H9 (cell line): ENCODE results near the gene MCL1. TPM values are rescaled to one million over a fixed set of nuclear protein-coding genes. Genes with fewer than 3 reads are reported as not detected.
"Not testable (repeated sequence)": the region's sequence is repeated elsewhere in the genome, so short reads cannot be mapped to it uniquely, and the experiment has no call there.

Source experiments
- DNase-seq: peaks from one replicate; pipeline ENCODE4 v3.0.0-alpha.2; 2017
- H2AFZ ChIP-seq: one replicate; pipeline ENCODE4 v1.6.1; 2013; ENCODE audit warnings: mild to moderate bottlenecking, low read length, control low read depth, moderate library complexity
- H2AK5ac ChIP-seq: 2 replicates; pipeline ENCODE4 v1.6.1; 2013; ENCODE audit warnings: low read length, control low read depth, mixed read lengths; ENCODE audit not compliant: insufficient read length
- H2BK120ac ChIP-seq: one replicate; pipeline ENCODE4 v1.6.1; 2013; ENCODE audit warnings: low read depth, mild to moderate bottlenecking, low read length, control low read depth, inconsistent platforms; ENCODE audit not compliant: poor library complexity, severe bottlenecking
- H2BK12ac ChIP-seq: 2 replicates; pipeline ENCODE4 v1.6.1; 2013; ENCODE audit warnings: low read length, control low read depth, mixed read lengths, low read depth; ENCODE audit not compliant: insufficient read length
- H2BK15ac ChIP-seq: 2 replicates; pipeline ENCODE4 v1.6.1; 2013; ENCODE audit warnings: low read depth, low read length, control low read depth
- H2BK20ac ChIP-seq: one replicate; pipeline ENCODE4 v1.6.1; 2013; ENCODE audit warnings: low read depth, mild to moderate bottlenecking, low read length, control low read depth, inconsistent platforms; ENCODE audit not compliant: poor library complexity, severe bottlenecking
- H2BK5ac ChIP-seq: 2 replicates; pipeline ENCODE4 v1.6.1; 2013; ENCODE audit warnings: low read length, control low read depth, mixed read lengths; ENCODE audit not compliant: insufficient read length
- H3K14ac ChIP-seq: 2 replicates; pipeline ENCODE4 v1.6.1; 2013; ENCODE audit warnings: low read length, control low read depth; ENCODE audit not compliant: insufficient read depth
- H3K18ac ChIP-seq: 2 replicates; pipeline ENCODE4 v1.6.1; 2013; ENCODE audit warnings: low read depth, mild to moderate bottlenecking, mixed read lengths, low read length, control low read depth; ENCODE audit not compliant: insufficient read length
- H3K23ac ChIP-seq: 2 replicates; pipeline ENCODE4 v1.6.1; 2013; ENCODE audit warnings: low read length, control low read depth, mixed read lengths, low read depth; ENCODE audit not compliant: insufficient read length
- H3K23me2 ChIP-seq: 2 replicates; pipeline ENCODE4 v1.6.1; 2013; ENCODE audit warnings: low read depth, mild to moderate bottlenecking, mixed read lengths, low read length, control low read depth; ENCODE audit not compliant: insufficient read length, poor library complexity, severe bottlenecking
- H3K27ac ChIP-seq: 2 replicates; pipeline ENCODE4 v1.5.1; 2013; ENCODE audit warnings: low read length, control low read depth, mixed read lengths, low read depth; ENCODE audit not compliant: insufficient read length
- H3K27me3 ChIP-seq: 2 replicates; pipeline ENCODE4 v1.6.1; 2013; ENCODE audit warnings: low read length, control low read depth, inconsistent platforms; ENCODE audit not compliant: insufficient read depth
- H3K4ac ChIP-seq: 2 replicates; pipeline ENCODE4 v1.6.1; 2013; ENCODE audit warnings: low read depth, mild to moderate bottlenecking, control low read depth, inconsistent platforms, low read length, moderate library complexity
- H3K4me1 ChIP-seq: 2 replicates; pipeline ENCODE4 v1.6.1; 2013; ENCODE audit warnings: low read length, control low read depth, inconsistent platforms; ENCODE audit not compliant: insufficient read depth
- H3K4me2 ChIP-seq: 2 replicates; pipeline ENCODE4 v1.6.1; 2013; ENCODE audit warnings: low read length, control low read depth, mixed read lengths; ENCODE audit not compliant: insufficient read length, insufficient read depth
- H3K56ac ChIP-seq: 2 replicates; pipeline ENCODE4 v1.6.1; 2013; ENCODE audit warnings: low read depth, mild to moderate bottlenecking, mixed read lengths, low read length, control low read depth; ENCODE audit not compliant: insufficient read length
- H3K79me1 ChIP-seq: 2 replicates; pipeline ENCODE4 v1.6.1; 2013; ENCODE audit warnings: low read depth, mild to moderate bottlenecking, moderate library complexity, low read length, control low read depth, inconsistent platforms; ENCODE audit not compliant: insufficient read depth, poor library complexity, severe bottlenecking
- H3K79me2 ChIP-seq: 2 replicates; pipeline ENCODE4 v1.6.1; 2013; ENCODE audit warnings: low read length, control low read depth, inconsistent platforms; ENCODE audit not compliant: insufficient read depth
- H3K9ac ChIP-seq: 2 replicates; pipeline ENCODE4 v1.6.1; 2013; ENCODE audit warnings: low read length, control low read depth, mixed read lengths; ENCODE audit not compliant: insufficient read length; ENCODE audit errors: extremely low read depth
- H3K9me3 ChIP-seq: one replicate; pipeline ENCODE4 v1.6.1; 2013; ENCODE audit warnings: low read depth, low read length, inconsistent platforms; ENCODE audit not compliant: control insufficient read depth
- H3T11ph ChIP-seq: one replicate; pipeline ENCODE4 v1.6.1; 2013; ENCODE audit warnings: mild to moderate bottlenecking, low read length, control low read depth, inconsistent platforms
- H4K20me1 ChIP-seq: one replicate; pipeline ENCODE4 v1.6.1; 2013; ENCODE audit not compliant: control insufficient read depth, insufficient read length, insufficient read depth
- H4K5ac ChIP-seq: 2 replicates; pipeline ENCODE4 v1.6.1; 2013; ENCODE audit warnings: low read depth, mild to moderate bottlenecking, mixed read lengths, low read length, control low read depth; ENCODE audit not compliant: insufficient read length
- H4K8ac ChIP-seq: replicated peaks from 2 replicates; pipeline ENCODE4 v1.6.1; 2013; ENCODE audit warnings: low read length, control low read depth, mixed read lengths, low read depth; ENCODE audit not compliant: insufficient read length
- H4K91ac ChIP-seq: 2 replicates; pipeline ENCODE4 v1.6.1; 2013; ENCODE audit warnings: low read depth, mild to moderate bottlenecking, moderate library complexity, mixed read lengths, low read length, control low read depth; ENCODE audit not compliant: insufficient read length
- H3K27ac Mint-ChIP-seq, 3 experiments: 2 replicates in 2 of 3; 3 replicates in 1 of 3; pipeline ENCODE4 v1.8.0; 2020 to 2021; ENCODE audit warnings: mixed read lengths in 3 of 3, mild to moderate bottlenecking in 1 of 3, moderate library complexity in 1 of 3
- H3K27me3 Mint-ChIP-seq: 2 replicates; pipeline ENCODE4 v1.8.0; 2021; ENCODE audit warnings: low read depth, mild to moderate bottlenecking, moderate library complexity, mixed read lengths
- H3K36me3 Mint-ChIP-seq, 3 experiments: 2 replicates in 2 of 3; 3 replicates in 1 of 3; pipeline ENCODE4 v1.8.0; 2020 to 2021; ENCODE audit warnings: low read depth in 3 of 3, mixed read lengths in 3 of 3; ENCODE audit not compliant: insufficient read depth in 1 of 3
- H3K4me1 Mint-ChIP-seq, 2 experiments: 2 replicates each; pipeline ENCODE4 v1.8.0; 2020; ENCODE audit warnings: mixed read lengths in 2 of 2
- H3K4me3 Mint-ChIP-seq, 2 experiments: 2 replicates in 1 of 2; 3 replicates in 1 of 2; pipeline ENCODE4 v1.8.0; 2020 to 2021; ENCODE audit warnings: mild to moderate bottlenecking in 2 of 2, mixed read lengths in 2 of 2, moderate library complexity in 1 of 2
- H3K9me3 Mint-ChIP-seq, 2 experiments: 2 replicates in 1 of 2; 3 replicates in 1 of 2; pipeline ENCODE4 v1.8.0; 2020; ENCODE audit warnings: mild to moderate bottlenecking in 2 of 2, mixed read lengths in 2 of 2, moderate library complexity in 1 of 2
- WGBS: extraction: QIAGEN DNeasy Blood & Tissue Kit; methylation state at CpG from one replicate; pipeline ENCODE4 v1.1.7; 2013; ENCODE audit warnings: missing lambda C conversion rate, low lambda C conversion rate, mixed read lengths; ENCODE audit not compliant: insufficient read length; ENCODE audit errors: extremely low coverage; 5-methylcytosine and 5-hydroxymethylcytosine counted together
- total RNA-seq: library from RNA; stranded (reverse); gene quantifications from 2 replicates; pipeline ENCODE4 v1.2.1, GENCODE V29; 2021
- TF ChIP-seq, protein P1 (sequence below): fragments of 200-600 bp; sonication (generic); conservative IDR thresholded peaks from 3 replicates; pipeline ENCODE4 v1.8.0; 2021; ENCODE audit warnings: antibody characterized with exemption, mild to moderate bottlenecking

Gene MCL1
- total RNA-seq, 1 experiment from 2014 or later: 247 TPM

DNA sequence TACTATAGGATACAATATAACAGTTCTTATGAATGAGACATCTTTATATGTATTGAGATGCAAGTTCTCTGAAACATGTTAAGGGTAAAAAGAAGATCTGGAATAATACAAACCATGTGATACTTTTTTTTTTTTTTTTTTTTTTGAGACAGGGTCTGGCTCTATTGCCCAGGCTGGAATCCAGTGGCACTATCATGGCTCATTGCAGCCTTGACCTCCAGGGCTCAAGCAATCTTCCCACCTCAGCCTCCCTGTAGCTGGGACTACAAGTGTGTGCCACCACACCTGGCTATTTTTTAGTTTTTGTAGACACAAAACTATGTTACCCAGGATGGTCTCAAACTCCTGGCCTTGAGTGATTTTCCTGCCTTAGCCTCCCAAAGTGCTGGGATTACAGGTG, 22.1 kb upstream of the MCL1 start:
- TF ChIP-seq, protein P1, sequence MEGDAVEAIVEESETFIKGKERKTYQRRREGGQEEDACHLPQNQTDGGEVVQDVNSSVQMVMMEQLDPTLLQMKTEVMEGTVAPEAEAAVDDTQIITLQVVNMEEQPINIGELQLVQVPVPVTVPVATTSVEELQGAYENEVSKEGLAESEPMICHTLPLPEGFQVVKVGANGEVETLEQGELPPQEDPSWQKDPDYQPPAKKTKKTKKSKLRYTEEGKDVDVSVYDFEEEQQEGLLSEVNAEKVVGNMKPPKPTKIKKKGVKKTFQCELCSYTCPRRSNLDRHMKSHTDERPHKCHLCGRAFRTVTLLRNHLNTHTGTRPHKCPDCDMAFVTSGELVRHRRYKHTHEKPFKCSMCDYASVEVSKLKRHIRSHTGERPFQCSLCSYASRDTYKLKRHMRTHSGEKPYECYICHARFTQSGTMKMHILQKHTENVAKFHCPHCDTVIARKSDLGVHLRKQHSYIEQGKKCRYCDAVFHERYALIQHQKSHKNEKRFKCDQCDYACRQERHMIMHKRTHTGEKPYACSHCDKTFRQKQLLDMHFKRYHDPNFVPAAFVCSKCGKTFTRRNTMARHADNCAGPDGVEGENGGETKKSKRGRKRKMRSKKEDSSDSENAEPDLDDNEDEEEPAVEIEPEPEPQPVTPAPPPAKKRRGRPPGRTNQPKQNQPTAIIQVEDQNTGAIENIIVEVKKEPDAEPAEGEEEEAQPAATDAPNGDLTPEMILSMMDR: no peak
- Histone ChIP-seq H3K56ac (no peak overlapping the region), H2BK12ac (no peak overlapping the region), H3K79me2 (no peaks in the 10 kb centered on the region), H3T11ph (no peak overlapping the region), H4K20me1 (no peaks in the 10 kb centered on the region), H2AK5ac (no peak overlapping the region), H3K27ac (no peak overlapping the region), H3K9ac (no peak overlapping the region), H2BK20ac (no peak overlapping the region), H2BK15ac (no peak overlapping the region), H4K5ac (no peak overlapping the region), H4K91ac (no peak overlapping the region), H3K27me3 (no peaks in the 10 kb centered on the region), H3K4me2 (no peak overlapping the region), H2AFZ (no peak overlapping the region), H2BK120ac (no peak overlapping the region), H3K18ac (no peak overlapping the region), H3K4ac (no peak overlapping the region), H3K79me1 (no peaks in the 10 kb centered on the region), H2BK5ac (no peak overlapping the region), H3K23me2 (no peaks in the 10 kb centered on the region), H4K8ac (no peak overlapping the region), H3K14ac (no peak overlapping the region), H3K4me1 (peaks cover 5% of the 10 kb centered on the region; the same call in 1 of the 2 replicates), H3K9me3 (no peaks in the 10 kb centered on the region), H3K23ac (no peak overlapping the region)
- H3K4me1 Mint-ChIP-seq: peaks cover 16 to 25% of the 10 kb centered on the region in 2 experiments
- no peak for DNase-seq
- no peaks in the 10 kb centered on the region for H3K27me3 Mint-ChIP-seq
- H3K9me3 Mint-ChIP-seq: no peaks in the 10 kb centered on the region
- H3K36me3 Mint-ChIP-seq: peaks cover 5 to 16% (median 11%) of the 10 kb centered on the region in 3 experiments; a peak in 6 of 7 replicates
- no peak overlapping the region for H3K27ac Mint-ChIP-seq
- no peak overlapping the region for H3K4me3 Mint-ChIP-seq

DNA sequence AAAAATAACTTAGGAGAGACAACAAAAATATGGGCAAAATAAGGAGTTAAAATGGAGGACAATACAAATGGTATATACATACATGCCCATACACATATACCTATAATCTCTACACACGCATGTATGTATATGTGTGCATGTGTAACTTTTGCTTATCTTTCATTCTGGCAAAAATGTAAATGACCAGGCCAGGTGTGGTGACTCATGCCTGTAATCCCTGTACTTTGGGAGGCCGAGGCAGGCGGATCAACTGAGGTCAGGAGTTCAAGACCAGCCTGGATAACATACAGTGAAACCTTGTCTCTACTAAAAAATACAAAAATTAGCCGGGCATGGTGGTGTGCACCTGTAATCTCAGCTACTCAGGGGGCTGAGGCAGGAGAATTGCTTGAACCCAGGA, 18.9 kb upstream of the MCL1 start:
- H3K9ac ChIP-seq, H2AFZ ChIP-seq, H3K4ac ChIP-seq, H2BK20ac ChIP-seq, H3K9me3 ChIP-seq, H4K91ac ChIP-seq, H2BK5ac ChIP-seq, H3K4me2 ChIP-seq, DNase-seq, H2BK120ac ChIP-seq, H3K27me3 ChIP-seq, H4K5ac ChIP-seq, H2AK5ac ChIP-seq, H3K23me2 ChIP-seq, H3K79me2 ChIP-seq, H2BK12ac ChIP-seq, H3K56ac ChIP-seq, H3K4me1 ChIP-seq, H3K4me3 Mint-ChIP-seq, H4K20me1 ChIP-seq, H3T11ph ChIP-seq, H3K14ac ChIP-seq, H3K79me1 ChIP-seq, H2BK15ac ChIP-seq, H4K8ac ChIP-seq, H3K18ac ChIP-seq, H3K23ac ChIP-seq, H3K27me3 Mint-ChIP-seq, H3K27ac ChIP-seq: not testable (repeated sequence)
- WGBS: no CpG with 5 or more reads among the region's 4 CpGs
- Mint-ChIP-seq H3K4me1 (peaks cover 2 to 19% of the 10 kb centered on the region in 2 experiments), H3K9me3 (peaks cover 7 to 12% of the 10 kb centered on the region in 2 experiments), H3K36me3 (peaks cover 19 to 33% (median 22%) of the 10 kb centered on the region in 3 experiments), H3K27ac (peak overlapping the region in 1 of 3 experiments; percentile 70; a peak in 1 of 7 replicates)
